ENCODE measurements around the gene NEK4. TPM values are rescaled to one million over a fixed set of nuclear protein-coding genes. Genes with fewer than 3 reads are reported as not detected.

The NEK4 gene
- total and polyA plus RNA-seq, 2 of the 13 experiments (the other 11 are each of a cell fraction or from before 2014, with no cell fraction given): 16.5 to 38.0 TPM

DNA sequence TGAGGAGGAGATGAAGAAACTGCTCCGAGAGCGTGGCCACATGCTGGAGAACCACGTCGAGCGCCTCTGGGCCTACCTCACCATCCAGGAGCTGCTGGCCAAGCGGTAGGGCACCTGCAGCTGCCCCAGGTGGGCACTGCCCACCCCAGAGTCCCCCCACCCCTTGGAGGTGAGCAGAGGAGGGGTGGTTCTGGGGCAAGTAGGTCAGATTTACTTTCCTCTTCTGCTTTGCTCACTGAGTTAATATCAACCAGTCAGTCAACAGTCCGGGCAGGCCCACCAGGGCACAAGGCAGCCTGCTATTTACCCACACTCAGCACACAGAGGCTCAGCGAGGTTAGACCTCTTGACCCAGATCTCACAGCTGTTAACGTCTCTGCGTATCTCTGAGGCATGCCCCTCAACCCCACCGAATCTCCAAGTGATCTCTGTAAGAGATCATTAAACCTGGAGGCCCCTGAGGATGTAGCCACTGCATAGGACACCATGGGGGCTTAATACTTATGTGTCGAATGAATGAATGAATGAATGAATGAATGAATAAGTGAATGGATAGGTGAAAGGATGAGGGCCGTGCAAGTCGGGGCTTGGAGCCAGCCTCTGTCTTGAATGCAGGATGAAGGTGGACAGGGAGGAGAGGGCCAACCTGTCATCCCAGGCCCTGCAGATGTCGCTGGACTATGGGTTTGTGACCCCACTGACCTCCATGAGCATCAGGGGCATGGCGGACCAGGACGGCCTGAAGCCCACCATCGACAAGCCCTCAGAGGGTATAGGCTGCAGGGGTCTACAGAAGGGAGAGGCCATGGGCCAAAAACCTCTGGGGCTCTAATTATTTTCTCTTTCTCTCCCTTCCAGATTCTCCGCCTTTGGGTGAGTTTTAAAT is 15.8 kb upstream of the NEK4 start (continued):
- TF ChIP-seq, protein P1, sequence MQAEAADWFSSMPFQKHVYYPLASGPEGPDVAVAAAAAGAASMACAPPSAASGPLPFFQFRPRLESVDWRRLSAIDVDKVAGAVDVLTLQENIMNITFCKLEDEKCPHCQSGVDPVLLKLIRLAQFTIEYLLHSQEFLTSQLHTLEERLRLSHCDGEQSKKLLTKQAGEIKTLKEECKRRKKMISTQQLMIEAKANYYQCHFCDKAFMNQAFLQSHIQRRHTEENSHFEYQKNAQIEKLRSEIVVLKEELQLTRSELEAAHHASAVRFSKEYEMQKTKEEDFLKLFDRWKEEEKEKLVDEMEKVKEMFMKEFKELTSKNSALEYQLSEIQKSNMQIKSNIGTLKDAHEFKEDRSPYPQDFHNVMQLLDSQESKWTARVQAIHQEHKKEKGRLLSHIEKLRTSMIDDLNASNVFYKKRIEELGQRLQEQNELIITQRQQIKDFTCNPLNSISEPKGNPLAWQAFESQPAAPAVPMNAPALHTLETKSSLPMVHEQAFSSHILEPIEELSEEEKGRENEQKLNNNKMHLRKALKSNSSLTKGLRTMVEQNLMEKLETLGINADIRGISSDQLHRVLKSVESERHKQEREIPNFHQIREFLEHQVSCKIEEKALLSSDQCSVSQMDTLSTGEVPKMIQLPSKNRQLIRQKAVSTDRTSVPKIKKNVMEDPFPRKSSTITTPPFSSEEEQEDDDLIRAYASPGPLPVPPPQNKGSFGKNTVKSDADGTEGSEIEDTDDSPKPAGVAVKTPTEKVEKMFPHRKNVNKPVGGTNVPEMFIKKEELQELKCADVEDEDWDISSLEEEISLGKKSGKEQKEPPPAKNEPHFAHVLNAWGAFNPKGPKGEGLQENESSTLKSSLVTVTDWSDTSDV (CRISPR knock-in tag; IDR thresholded peaks at IDR 0.05): 0 out of 2 replicates have a peak, but pooled peaks have one; percentile 32
- no peak; the same call in 1 of the 2 replicates for TF ChIP-seq KDM6A (CRISPR knock-in tag; IDR thresholded peaks at IDR 0.05; ENCODE audit: low read depth)
- TF ChIP-seq FOXP1 (IDR thresholded peaks at IDR 0.05): no peak
- peak; percentile 65 for TF ChIP-seq FOXP1 (CRISPR knock-in tag; IDR thresholded peaks at IDR 0.05)
- peak; percentile 24; the same call in 1 of the 2 replicates for TF ChIP-seq PHF21A (CRISPR knock-in tag; IDR thresholded peaks at IDR 0.05)
- peak; percentile 44 for TF ChIP-seq ZNF746 (CRISPR knock-in tag; IDR thresholded peaks at IDR 0.05)
- TF ChIP-seq GFI1 (CRISPR knock-in tag; IDR thresholded peaks at IDR 0.05; ENCODE audit: borderline replicate concordance): no peak; the same call in 1 of the 2 replicates
- TF ChIP-seq ZNF44 (CRISPR knock-in tag; IDR thresholded peaks at IDR 0.05): no peak
- peak; percentile 91 for TF ChIP-seq ZNF24 (IDR thresholded peaks at IDR 0.05)
- peak; percentile 86 for TF ChIP-seq PITX1 (CRISPR knock-in tag; IDR thresholded peaks at IDR 0.05)
- no peak for TF ChIP-seq ZNF878 (CRISPR knock-in tag; IDR thresholded peaks at IDR 0.05)
- TF ChIP-seq ZSCAN30 (CRISPR knock-in tag; IDR thresholded peaks at IDR 0.05): no peak
- TF ChIP-seq MAZ (IDR thresholded peaks at IDR 0.05; ENCODE audit: borderline replicate concordance, low read depth, low read length): no peak
- 0 out of 2 replicates have a peak, but pooled peaks have one; percentile 27 for TF ChIP-seq MAZ (CRISPR knock-in tag; IDR thresholded peaks at IDR 0.05; ENCODE audit: low read depth)
- TF ChIP-seq ZSCAN22 (CRISPR knock-in tag; IDR thresholded peaks at IDR 0.05): no peak
- TF ChIP-seq RCOR2 (CRISPR knock-in tag; IDR thresholded peaks at IDR 0.05): no peak
- no peak for TF ChIP-seq CREM (IDR thresholded peaks at IDR 0.05)
- no peak for TF ChIP-seq CREM (CRISPR knock-in tag; IDR thresholded peaks at IDR 0.05)
- TF ChIP-seq ZNF7 (CRISPR knock-in tag; IDR thresholded peaks at IDR 0.05): no peak
- TF ChIP-seq, protein P2, sequence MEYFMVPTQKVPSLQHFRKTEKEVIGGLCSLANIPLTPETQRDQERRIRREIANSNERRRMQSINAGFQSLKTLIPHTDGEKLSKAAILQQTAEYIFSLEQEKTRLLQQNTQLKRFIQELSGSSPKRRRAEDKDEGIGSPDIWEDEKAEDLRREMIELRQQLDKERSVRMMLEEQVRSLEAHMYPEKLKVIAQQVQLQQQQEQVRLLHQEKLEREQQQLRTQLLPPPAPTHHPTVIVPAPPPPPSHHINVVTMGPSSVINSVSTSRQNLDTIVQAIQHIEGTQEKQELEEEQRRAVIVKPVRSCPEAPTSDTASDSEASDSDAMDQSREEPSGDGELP (IDR thresholded peaks at IDR 0.05; ENCODE audit: borderline replicate concordance, low read depth): peak; percentile 94
- TF ChIP-seq ASH2L (IDR thresholded peaks at IDR 0.05; ENCODE audit: insufficient read length, low read depth, low read length): no peak
- no peak for TF ChIP-seq DNMT1 (CRISPR knock-in tag; IDR thresholded peaks at IDR 0.05)
- TF ChIP-seq NFKB2 (CRISPR knock-in tag; IDR thresholded peaks at IDR 0.05; ENCODE audit: borderline replicate concordance): no peak
- TF ChIP-seq, protein P3, sequence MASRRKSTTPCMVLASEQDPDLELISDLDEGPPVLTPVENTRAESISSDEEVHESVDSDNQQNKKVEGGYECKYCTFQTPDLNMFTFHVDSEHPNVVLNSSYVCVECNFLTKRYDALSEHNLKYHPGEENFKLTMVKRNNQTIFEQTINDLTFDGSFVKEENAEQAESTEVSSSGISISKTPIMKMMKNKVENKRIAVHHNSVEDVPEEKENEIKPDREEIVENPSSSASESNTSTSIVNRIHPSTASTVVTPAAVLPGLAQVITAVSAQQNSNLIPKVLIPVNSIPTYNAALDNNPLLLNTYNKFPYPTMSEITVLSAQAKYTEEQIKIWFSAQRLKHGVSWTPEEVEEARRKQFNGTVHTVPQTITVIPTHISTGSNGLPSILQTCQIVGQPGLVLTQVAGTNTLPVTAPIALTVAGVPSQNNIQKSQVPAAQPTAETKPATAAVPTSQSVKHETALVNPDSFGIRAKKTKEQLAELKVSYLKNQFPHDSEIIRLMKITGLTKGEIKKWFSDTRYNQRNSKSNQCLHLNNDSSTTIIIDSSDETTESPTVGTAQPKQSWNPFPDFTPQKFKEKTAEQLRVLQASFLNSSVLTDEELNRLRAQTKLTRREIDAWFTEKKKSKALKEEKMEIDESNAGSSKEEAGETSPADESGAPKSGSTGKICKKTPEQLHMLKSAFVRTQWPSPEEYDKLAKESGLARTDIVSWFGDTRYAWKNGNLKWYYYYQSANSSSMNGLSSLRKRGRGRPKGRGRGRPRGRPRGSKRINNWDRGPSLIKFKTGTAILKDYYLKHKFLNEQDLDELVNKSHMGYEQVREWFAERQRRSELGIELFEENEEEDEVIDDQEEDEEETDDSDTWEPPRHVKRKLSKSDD (CRISPR knock-in tag; IDR thresholded peaks at IDR 0.05; ENCODE audit: low read depth): 0 out of 2 replicates have a peak, but pooled peaks have one; percentile 30
- no peak for TF ChIP-seq NCOA1 (CRISPR knock-in tag; IDR thresholded peaks at IDR 0.05)
- TF ChIP-seq ARNTL (CRISPR knock-in tag; IDR thresholded peaks at IDR 0.05): peak; percentile 66; the same call in 1 of the 2 replicates

All from HepG2 (cell line).